Inflammatory macrophage treated with lipopolysaccharide for 4 hours (primary cell): ENCODE measurements around the gene SMAD6.

Experiments used
- DNase-seq: peaks from one replicate; pipeline ENCODE4 v3.0.0-alpha.2; 2020

SMAD6 gene

DNA sequence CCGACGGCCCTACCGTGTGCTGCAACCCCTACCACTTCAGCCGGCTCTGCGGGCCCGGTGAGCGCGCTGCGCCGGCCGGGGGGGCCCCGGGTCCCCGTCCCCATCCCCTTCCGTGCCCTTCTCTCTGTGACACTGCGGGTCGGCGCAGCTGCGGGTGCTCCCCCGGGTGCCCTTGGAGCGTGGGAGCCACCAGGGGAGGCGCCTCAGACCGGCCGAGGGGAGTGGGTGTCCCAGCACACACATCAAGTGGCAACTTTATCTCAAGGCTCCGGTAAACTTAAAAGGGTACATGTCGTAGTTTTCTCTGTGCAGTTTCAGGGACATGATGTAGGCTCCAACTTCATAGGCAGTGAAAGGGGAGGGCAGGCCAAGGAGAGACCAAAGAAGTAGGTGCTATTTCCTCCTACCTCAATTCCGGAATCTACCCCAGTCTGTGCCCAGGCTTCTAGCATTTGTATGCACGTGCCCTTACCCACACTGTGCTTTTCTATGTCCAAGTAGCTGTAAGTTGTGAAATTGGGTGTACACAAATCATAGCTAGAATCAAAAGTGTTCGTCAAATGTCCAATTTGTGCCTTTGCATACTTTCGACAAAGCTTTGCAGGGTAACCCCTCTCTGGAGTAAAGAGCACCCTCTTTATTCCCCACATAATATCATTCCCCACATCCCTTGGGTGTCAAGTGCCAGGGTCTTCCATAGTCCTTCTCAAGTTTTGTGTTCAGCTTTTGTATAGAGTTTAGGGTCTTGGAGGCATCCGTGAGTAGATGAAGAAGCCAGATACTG is 2.2 kb downstream of the SMAD6 start:
- DNase-seq, result no peak

DNA sequence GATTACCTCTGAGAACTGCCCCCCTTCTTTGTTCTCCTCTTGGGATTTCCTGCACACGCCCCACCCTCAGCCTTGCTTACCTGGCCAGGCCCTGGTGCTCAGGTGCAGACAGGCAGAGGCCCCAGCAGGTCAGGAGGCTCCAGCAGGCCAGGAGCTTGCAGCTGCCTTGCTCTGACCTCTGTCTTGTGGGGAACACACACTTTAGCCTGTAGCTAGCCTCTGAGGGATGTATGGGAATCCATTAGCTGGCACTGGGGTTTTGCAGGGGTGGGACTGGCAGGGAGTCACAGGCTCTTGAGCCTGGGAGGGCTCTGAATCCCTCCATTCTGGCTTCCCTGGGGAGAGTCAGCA is 2.7 kb downstream of the SMAD6 start:
- DNase-seq, result no peak

DNA sequence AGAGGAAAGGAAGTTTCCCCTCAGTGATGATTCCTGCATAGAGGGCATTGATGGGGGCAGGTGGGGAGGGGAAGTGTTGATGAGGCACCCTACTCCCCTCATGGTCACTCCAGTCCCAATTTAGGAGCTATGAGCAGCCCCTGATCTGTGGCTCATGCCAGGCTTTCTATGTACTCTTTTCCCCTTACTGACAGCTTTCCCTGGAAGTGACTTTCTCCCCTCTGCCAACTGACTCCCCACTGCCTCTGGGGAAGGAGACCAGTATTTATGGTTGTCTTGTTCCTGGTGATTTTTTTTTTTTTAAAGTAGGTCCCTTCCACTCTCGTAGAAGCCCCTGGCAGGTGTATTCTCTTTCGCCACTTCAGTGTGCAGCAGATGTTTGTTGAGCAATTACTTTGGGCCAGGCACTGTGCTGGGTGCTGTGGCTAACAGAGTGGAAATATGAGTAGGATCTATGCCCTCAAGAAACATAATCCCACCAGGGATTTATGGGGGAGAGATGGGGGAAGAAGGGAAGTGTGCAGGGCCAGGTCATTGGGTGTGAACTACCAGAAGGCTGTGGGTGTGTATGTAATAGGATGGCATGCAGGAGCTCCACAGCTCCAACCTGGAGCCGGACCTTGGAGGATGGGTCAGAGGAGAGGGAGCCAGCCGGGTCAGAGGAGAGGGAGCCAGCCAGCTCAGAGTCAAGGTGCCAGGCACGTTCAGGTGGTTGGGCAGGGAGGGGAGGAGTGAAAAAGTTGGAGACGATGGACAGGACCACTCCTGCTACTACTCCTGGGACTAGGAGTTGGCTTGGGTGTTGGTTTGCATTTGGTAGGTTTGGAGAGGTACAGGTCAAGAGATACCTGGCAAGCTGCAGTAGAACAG is 3.5 kb downstream of the SMAD6 start:
- DNase-seq, result no peak

DNA sequence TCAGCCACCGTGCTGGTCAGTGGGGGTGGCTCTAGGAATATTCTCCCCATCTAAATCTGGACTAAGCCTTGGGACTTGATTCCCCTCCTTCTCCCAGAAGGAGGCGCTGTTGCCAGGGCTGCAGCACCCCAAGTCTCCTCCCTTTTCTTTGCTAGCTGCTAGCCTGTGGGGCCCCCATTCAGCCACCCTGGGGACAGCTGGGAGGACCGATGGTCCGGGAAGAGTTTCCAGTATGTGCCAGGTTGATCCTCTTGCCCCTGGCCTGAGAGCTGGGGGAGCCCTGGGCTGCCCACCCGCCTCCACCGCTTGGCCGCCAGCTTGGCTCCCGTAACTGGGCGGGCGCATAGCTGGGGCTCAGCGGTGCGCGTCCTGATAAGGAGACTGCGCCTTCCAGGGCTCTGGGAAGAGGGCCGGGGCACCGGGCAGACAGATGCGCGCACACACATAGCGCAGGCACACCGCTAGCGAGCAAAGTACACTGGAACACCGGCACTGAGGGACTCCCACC is 4.2 kb downstream of the SMAD6 start:
- DNase-seq, result no peak

DNA sequence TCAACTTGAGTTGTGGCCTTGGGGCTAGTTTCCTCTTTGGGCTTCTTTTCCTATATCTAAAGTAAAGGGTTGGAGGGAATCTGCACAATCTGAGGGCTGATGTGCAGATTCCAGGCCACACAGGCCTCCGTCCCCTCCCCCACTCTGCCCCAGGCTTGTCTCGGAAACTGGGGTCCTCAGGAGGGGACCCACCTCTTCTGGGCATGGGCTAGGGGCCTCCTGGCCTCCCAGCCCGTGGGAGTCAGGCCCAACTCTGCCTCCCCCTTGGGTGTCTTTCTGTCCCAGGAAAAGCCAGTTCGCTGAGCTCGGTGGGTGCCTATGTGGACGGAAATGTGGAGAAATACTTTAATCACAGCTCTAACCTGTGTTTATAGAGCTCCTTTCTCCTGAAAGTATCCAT is 4.8 kb downstream of the SMAD6 start:
- DNase-seq, result no peak

DNA sequence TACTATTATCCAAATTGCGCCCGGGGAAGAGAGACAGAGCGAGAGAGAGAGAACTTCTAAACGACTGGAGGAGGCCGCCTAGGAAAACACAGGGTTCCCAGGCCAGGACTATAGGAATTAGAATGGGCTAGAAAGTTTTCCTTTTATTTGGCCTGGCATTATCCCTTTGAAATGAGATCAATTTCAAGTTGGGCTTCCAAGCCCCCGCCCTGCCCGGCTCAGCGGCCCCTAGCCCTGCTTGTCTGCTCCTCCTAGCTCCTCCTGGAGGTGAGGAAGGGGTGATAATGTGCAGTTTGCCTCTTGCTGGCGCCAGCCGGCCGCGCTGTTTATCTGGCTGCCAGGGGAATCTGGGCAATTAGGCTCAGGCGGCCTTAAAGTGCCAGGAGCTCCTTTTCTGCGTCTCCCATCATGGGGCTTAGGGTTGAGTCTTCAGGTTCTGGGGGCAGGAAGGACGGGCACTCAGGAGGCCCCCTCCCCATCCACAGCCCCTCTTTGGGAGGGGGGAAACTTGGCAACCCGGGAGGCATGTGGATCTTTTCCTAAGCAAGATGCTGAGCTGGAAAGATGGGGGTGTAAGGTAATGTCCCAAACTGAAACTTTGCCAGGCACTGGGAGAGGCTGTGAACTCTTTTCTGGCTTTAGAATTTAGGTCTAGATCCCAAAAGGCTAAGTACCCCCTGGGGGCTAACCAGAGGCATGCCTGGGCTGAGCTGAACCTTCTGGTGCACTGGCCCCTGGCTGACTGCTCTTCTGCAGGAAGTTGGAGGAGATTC is 5.5 kb downstream of the SMAD6 start:
- no peak for DNase-seq

DNA sequence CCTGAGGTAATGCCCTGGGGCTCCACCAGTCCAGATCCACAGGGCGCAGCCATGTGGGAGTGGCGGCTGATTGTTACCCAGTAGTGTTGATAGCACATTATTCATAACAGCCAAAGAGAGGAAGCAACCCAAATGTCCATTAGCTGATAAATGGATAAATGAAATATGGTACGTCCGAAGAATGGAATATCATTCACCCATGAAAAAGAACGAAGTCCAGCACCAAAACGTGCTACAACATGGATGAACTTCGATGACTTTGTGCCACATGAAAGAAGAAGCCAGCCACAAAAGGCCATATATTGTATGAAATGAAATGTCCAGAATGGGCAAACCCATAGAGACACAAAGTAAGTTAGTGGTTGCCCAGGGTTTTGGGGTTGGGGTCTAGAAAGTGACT is 6.4 kb downstream of the SMAD6 start:
- DNase-seq, result no peak

DNA sequence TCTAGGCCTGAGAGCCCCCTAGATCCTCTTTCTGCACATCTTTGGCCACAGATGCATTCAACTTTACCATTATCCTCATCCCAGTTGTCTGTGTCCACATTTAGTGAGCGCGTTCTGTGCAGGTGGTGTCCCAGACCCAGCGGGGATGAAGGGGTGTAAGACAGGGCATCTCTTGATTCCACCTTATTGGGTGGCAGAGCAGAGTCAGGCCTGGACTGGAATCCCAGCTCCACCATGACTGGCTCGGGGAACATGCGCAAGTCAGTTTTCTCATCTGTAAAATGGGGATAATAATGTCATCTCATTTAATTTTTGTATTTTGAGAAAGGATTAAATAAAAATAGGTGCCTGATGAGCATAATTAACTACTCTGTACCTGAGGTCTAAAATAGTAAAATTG is 7.8 kb downstream of the SMAD6 start:
- no peak for DNase-seq

DNA sequence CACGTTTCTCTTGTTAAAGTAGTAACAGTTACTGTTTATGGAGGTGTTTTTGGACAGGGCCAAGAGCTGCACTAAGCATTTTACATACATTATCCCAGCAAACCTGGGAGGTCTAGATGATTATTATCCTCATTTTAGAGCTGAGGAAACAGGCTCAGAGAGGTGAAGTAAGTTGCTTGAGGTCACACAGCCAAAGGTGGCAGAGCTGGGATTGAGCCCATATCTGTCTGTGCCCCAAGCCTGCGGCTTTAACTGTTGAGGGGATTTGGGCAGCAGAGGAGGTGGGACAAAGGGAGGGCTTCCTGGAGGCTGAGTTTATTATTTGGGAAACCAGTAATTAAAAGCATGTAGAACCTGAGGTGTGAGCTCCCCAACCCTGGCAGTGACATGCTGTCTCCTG is 9.2 kb downstream of the SMAD6 start:
- no peak for DNase-seq

DNA sequence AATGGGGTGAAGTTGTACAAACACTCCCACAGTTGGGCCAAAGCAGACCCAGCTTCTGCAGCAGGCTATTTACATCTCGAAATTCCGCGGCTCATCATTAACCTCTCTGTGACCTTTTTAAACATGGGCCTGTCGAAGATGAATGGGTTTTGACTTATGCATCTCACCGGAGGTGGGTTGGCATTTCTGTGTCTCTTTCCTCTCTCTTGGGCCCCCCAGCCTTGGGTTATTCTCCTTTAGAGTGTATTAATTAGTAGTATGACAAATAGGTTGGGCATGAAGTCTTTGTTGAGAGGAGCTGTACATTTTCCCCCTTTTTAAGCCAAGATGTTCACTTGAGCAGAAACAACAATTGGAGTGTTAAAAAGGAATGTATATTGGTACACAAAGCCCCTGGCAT is 9.8 kb downstream of the SMAD6 start:
- DNase-seq, result no peak

DNA sequence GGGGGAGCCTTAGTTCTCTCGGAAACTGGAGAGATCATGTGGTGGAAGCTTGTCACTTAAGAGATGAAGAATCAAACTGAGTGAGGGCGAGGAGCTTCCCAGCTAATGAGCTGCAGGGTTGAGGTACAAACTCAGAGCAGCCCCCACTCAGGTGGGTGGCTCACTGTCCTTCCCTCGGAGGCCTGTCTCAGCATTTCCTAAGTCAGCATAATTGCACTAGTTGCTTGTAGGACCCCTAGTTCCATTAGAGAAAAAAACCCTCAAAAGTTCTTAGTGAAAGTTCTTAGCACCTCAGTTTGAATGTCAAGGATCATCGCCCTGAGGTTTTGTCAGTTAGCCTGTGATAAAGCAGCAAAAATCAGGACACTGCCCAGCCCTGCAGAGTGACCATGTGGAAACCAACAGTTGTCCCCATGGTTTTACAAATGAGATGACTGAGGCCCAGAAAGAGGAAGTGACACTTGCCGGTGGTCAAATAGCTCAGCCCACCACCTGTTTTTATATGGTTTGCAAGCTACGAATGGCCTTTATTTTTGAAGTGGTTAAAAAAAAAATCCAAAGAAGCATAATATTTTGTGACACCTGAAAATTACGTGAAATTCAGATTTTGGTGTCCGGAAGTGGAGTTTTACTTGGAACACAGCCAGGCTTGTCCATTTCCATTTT is 11.9 kb downstream of the SMAD6 start:
- peak; percentile 18 for DNase-seq

DNA sequence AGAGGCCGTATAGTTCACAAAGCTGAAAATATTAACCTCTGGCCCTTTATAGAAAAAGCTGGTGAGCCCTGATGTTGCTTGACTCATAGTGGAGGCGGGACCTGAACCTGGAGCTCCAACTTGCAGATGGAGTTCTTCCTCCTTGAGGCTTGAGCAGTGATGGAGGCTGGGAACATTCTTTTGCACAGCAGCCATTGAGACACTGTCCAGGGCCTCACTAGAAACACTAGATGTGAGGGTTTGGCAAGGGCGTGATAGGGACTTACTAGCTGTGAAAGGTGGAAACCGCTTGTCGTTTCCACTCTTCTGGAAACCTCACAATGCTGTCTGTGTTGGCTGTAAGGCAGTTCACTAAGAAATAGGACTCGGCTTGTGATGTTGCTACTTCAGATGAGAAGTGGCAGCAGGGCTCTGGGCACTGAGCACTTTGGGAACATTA is 12.5 kb downstream of the SMAD6 start:
- DNase-seq, result no peak

DNA sequence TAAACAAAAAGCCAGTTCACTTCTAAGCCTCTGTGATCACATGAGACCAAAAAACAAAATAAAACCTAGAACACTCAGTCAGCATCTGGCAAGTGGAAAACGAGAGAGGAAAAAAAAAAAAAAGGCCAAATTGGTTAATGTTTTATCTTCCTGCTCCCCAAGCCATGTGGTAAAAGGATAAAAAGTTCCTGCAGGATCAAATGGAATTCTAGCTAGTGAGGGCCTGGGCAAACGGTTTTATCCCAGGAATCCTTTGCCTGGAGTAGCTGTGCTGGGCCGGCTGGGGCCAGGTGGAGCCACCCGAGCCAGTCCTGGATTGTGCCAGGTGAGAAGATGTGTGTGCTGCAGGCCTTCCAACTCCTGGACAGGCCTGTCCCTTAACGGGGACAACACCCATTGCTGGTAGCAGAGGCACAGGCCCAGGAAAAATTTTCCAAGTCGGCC is 13.2 kb downstream of the SMAD6 start:
- no peak for DNase-seq

DNA sequence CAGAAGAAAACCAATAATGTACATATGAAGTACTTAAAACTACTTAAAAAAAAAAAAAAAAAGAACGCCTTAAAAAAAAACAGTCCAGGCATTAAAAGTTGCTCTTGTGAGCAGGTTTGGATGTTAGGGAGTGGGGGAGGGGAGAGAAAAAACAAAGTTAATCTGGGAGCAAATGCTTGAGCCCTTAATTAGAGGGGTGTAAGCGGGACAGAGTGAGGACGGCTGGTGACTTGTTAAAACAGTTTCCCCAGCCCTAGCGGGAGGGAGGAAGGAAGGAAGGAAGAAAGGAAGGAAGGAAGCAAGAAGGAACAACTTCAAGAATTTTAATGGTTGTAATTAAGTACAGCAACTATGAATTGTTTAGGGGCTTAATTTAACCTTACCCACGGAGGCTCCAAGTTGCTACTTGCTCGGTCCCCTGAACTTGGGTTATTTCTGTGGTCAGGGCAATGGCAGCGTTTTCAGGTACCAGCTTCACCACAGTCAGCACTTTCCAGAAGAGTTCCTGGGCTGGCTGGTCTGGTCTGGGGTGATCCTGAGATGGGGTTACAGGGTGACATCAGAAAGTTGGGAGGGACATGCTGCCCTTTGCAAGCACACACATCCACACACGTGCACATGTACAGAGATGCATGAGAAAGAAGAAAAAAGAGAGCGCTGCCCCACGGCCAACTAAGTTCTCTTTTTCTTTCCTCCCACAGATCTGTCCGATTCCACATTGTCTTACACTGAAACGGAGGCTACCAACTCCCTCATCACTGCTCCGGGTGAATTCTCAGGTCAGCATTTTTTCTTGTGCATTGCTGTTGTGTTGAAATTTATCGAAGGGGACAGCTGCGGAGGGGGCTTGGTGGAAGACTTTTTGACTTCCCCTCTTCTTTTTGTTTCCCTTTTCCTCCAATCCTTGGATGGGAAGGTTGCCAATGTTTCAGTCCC is 14.0 kb downstream of the SMAD6 start:
- peak; percentile 44 for DNase-seq

DNA sequence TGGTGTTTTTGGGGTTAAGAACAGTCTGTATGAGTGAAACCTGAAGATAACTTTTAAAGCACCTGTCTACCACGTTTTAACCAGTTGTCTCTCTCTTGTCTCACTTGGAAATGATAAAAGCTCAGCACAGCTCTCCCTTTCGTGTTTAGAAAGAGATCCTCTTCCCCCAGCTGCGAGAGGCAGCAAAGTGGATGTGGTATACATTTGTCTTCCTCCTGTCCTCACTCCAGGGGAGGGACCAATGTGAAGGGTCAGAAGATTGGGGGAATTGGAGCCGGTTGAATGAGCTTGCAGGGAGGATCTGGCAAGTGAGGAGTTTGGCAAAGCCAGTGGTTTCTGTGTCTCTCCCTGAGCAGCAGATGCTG is 14.6 kb downstream of the SMAD6 start:
- DNase-seq, result no peak

DNA sequence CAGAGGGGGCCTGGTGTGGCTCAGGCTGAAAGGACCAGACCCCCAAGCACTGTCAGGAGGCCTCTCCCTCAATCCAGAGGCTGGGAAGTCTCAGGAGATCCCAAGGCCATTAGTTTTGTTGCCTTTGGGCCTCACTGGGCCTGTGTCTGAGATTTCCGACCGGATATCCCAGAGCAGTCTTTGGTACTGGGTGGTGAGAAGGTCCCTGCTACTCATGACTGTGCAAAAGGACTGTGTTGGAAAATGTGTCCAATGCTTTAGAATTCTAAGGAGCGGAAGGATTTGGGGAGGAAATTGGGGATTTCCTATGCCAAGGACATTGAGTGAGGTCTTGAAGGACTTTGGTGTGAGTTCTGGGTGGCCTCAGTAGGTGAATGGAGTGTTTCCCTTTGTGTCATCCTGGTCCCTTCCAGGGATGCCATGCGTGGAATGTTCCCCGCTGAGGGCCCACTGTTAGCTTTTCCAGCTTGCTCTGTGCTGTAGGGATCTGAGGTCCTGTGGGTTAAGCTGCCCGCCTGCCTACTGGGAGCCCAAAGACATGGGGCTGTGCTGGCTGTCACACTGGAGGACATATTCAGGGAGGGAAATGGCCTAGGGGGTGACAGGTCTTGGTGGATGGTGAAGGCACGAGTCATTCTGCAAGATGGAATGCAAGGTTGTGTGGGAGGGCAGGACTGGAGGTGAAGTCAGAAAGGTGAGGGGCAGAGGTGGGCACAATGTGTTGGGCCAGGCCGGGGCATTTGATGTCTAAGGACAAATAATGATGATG is 16.4 kb downstream of the SMAD6 start:
- DNase-seq, result no peak

DNA sequence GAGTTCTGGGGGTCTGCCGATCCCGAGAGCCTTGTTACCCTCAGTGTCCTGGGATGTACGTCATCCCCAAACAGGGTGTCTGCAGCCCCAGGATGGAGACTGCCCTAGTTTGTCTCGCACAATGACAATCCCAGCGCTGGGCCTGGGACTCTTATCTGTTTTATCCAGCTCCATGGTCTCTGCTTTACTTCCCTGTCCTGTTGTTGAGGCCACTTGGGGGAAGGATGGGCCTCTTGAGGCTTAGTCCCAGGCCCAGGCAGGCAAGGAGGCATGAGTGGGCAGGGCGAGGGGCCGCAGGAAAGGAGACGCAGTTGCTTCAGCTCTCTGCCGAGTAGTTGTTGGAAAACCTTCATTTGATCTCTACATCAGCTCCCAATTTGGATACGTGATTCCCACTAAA is 17.4 kb downstream of the SMAD6 start:
- DNase-seq, result no peak

DNA sequence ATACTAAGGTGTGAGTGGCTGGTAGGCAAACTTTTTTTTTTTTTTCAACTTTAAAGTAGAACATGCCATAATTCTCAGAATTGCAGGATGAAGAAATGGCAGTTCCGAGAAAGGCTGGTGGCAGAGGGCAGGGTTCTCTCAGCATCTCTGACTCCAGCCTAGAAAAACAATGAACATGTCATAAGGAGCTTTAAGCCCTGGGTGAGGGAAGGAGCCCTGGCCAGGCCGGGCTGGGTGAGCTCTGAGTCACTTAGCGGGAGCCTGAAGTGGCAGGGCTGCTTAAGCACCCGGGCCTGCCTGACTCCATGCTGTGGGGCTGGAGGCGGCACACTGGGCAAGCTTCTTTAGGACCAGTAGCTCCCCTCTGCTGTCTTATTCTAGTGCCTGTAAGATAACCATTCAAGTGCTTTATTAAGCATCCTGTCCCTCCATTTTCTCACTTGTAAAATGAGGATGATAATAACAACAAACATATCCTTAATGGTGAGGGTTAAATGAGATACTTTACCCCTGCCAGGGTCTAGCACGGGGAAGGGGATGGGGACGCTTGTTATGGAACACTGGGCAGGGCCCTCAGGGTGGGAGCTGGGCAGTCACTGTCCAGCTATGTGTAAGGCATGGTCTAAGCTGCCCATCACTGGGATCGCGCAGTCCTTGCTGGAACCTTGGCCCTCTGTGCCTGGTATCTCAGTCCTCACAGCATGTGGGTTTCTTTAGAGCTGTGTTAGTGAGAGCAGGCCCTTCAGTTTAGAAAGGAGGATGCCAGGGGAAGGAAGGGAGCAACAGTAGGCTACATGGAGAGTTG is 18.4 kb downstream of the SMAD6 start:
- peak; percentile 48 for DNase-seq

DNA sequence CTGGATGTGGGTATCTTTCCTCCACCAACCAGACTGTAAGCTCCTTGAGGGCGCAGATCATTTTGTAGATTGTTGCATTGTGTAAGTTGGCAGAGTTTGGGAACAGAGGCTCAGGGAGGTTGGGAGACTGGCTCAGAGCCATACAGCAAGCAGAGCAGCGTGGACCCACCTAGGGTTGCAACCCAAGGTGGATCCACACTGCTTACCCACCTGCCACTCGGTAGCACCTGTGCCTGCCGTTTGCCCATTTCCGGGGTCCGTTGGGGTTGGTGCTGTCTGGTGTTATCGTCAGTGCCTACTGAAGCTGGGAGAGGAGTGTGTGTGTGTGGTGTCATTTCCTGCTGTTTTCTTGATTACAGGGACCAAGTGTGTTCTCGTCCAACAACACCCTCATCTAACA is 19.0 kb downstream of the SMAD6 start:
- DNase-seq, result no peak

DNA sequence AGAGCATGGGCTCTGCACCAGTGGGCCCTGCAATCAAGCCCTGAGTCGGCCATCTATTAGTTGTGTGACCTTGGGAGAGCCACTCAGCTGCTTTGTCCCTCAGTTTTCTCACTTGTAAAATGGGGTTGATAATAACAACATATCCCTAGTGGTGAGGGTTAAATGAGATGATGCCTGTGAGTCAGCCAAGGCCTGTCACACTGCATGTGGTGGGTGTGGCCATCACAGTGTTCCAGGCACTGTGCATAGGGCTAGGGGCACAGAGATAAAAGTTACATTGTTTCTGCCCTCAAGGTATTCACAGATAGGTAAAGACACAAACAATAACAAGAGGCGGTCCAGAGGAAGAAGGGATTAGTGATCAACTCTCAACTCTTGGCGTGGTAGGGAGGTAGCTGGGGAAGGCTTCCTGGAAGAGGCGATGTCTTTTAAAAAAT is 19.5 kb downstream of the SMAD6 start:
- peak; percentile 44 for DNase-seq
